HG02623 (cell line): ENCODE data around the gene SREBF2.

Experiments used
- ATAC-seq: cut with Tn5 transposase; IDR thresholded peaks from one replicate; pipeline ENCODE4 v1.9.1; 2021; ENCODE audit warnings: moderate library complexity; ENCODE audit not compliant: unreplicated experiment

The SREBF2 gene

GRCh38 chr22:41875531-41876270 lies 42.8 kb downstream of the SREBF2 start:
- ATAC-seq, result no peak

- ATAC-seq, result no peak
Measured at GRCh38 chr22:41876275-41876674, 43.4 kb downstream of the SREBF2 start.

GRCh38 chr22:41876675-41877074 lies 43.8 kb downstream of the SREBF2 start:
- no peak for ATAC-seq

- ATAC-seq, result no peak
Measured at GRCh38 chr22:41880653-41881052, 47.7 kb downstream of the SREBF2 start.

- no peak for ATAC-seq
Measured at GRCh38 chr22:41883400-41883799, 50.5 kb downstream of the SREBF2 start.

GRCh38 chr22:41885116-41885515 lies 52.2 kb downstream of the SREBF2 start:
- ATAC-seq, result no peak

- no peak for ATAC-seq
Measured at GRCh38 chr22:41885516-41885915, 52.6 kb downstream of the SREBF2 start.

- no peak for ATAC-seq
Measured at GRCh38 chr22:41888627-41889200, 55.8 kb downstream of the SREBF2 start.

- ATAC-seq, result no peak
Measured at GRCh38 chr22:41891407-41891806, 58.5 kb downstream of the SREBF2 start.

GRCh38 chr22:41892721-41893120 lies 59.8 kb downstream of the SREBF2 start:
- no peak for ATAC-seq

- ATAC-seq, result no peak
Measured at GRCh38 chr22:41893591-41894375, 60.9 kb downstream of the SREBF2 start.

GRCh38 chr22:41898645-41899044 lies 65.7 kb downstream of the SREBF2 start:
- ATAC-seq, result no peak

- ATAC-seq, result no peak
Measured at GRCh38 chr22:41899110-41899509, 66.2 kb downstream of the SREBF2 start.

- no peak for ATAC-seq
Measured at GRCh38 chr22:41899992-41900651, 67.2 kb downstream of the SREBF2 start.

- no peak for ATAC-seq
Measured at GRCh38 chr22:41900652-41901312, 67.9 kb downstream of the SREBF2 start.

- no peak for ATAC-seq
Measured at GRCh38 chr22:41902016-41902415, 69.1 kb downstream of the SREBF2 start.

GRCh38 chr22:41902932-41903421 lies 70.1 kb downstream of the SREBF2 start:
- ATAC-seq, result no peak

GRCh38 chr22:41904450-41905410 lies 71.8 kb downstream of the SREBF2 start:
- ATAC-seq, result no peak

GRCh38 chr22:41905411-41906202 lies 72.7 kb downstream of the SREBF2 start:
- ATAC-seq, result no peak
